ENCODE data around the gene PDE11A.
"Not testable (repeated sequence)": the region's sequence is repeated elsewhere in the genome, so short reads cannot be mapped to it uniquely, and the experiment has no call there.

Gene PDE11A

GRCh38 chr2:177882501-177882900 is 190.1 kb downstream of the PDE11A start:
- DNase-seq (ENCODE audit: low read depth in 2 of 2), result no peak

DNA sequence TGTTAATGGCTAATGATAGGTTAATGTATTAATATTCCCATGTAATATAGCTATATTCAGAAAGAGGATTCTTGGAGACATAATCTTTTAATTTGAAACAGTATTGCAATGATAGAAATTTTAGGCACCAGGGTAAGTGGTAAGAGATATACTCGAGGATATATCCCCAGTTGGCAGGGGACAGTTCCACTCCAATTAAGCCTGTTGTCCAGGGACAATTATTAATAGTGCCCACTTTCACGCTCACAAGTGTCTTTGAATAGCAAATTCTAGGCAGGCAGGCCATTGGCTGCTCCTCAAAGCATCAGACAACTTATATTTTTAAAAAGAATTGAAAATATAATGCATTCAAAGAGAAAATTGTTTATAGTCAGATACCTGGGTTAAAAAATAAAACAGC is 190.7 kb downstream of the PDE11A start:
- no peak for DNase-seq (ENCODE audit: low read depth in 2 of 2)

DNA sequence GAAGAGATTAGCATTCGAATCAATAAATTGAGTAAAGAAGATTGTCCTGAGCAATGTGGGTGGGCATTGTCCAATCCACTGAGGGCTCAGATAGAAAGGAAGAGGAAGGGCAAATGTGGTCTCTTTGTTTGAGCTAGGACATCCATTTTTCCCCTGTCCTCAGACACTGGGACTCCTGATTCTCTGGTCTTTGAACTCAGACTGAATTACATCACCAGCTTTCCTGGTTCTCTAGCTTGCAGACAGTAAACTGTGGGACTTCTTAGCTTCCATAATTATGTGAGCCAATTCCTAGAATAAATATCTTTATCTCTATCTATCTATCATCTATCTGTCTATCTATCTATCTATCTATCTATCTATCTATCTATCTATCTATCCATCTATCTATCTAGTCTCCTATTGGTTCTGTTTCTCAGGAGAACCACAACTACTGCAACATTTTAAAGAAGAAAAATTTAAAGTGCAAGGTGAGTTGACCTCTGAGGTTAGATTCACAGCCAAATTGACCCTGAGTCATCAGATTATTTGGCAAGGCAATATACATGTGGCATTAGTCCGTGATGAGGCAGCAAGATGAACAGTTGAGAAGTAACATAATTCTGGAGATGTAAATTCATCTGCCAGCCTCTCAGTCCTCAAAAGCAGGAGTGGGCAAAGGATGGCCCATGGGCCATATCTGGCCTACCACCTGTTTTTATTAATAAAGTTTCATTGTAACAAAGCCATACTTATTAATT is 191.4 kb downstream of the PDE11A start:
- no peak for DNase-seq (ENCODE audit: low read depth in 2 of 2)

GRCh38 chr2:177880285-177880684 is 192.3 kb downstream of the PDE11A start:
- no peak for DNase-seq (ENCODE audit: low read depth in 2 of 2)

DNA sequence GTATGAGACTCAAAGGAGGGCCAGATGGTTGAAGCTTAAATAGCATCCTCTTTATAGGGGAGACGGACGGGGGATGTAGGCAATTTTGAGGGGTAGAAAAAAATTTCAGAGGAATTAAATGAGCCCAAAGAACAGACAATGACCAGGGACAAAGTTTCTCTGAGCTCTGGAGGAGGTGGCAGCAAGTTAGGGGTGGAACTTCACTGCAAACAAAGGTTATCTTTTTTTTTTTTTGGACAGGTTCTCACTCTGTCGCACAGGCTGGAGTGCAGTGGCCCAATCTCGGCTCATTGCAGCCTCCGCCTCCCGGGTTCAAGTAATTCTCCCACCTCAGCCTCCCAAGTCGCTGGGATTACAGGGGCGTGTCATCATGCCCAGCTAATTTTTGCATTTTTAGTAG is 195.6 kb downstream of the PDE11A start:
- DNase-seq (ENCODE audit: low read depth in 2 of 2), result no peak

DNA sequence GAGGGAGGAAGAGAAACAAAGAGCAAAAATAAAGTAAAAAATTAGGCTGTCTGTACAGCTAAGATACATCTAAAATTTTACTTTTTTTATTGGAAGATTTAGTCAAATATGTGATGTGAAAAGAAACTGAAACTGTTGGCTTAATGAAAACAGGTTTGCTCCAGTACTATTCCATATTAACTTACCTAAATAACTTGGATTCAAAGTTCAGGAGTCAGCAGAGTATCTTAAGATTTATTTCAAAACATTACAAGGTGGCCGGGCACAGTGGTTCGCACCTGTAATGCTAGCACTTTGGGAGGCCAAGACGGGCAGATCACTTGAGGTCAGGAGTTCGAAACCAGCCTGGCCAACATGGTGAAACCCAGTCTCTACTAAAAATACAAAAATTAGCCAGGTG is 197.9 kb downstream of the PDE11A start:
- DNase-seq (ENCODE audit: low read depth in 2 of 2), result no peak

DNA sequence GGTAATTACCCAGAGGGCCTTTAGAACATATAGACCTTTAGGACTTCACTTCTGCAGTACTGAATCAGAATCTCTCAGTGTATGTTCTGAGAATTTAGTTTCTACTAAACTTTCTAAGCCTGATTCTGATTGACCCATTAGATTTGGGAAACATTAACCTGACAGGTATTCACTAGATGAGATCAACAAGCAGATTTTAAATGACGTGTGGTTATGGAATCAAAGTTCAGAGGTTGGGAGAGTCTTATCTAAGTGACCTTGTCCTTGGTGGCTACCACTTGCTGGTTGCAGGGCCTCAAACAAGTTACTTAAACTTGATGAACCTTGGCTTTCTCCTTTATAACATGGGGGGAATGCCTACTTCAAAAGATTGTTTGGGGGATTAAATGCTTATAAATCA is 198.7 kb downstream of the PDE11A start:
- no peak for DNase-seq (ENCODE audit: low read depth in 2 of 2)

DNA sequence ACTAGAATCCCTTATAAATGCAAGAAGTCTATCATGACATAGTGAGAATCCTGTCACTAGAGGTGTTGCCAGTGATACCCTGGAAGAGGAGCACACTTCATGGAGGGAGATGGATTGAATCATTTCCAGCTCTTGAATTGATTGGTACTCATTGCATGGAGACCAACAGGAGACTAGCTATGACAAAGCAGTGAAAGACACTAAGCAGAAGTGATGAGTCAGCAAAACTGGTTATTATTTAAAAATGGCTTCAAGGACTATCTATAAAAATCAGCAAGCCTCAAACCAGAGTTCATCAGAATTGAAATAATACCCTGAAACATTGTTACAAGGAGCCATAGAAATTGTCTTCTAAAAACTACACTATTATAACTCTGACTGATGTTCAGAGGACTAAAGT is 200.3 kb downstream of the PDE11A start:
- no peak for DNase-seq (ENCODE audit: low read depth in 2 of 2)

GRCh38 chr2:177869912-177870311 is 202.7 kb downstream of the PDE11A start:
- no peak for DNase-seq (ENCODE audit: low read depth in 2 of 2)

GRCh38 chr2:177869209-177869608 is 203.4 kb downstream of the PDE11A start:
- no peak for DNase-seq (ENCODE audit: low read depth in 2 of 2)

DNA sequence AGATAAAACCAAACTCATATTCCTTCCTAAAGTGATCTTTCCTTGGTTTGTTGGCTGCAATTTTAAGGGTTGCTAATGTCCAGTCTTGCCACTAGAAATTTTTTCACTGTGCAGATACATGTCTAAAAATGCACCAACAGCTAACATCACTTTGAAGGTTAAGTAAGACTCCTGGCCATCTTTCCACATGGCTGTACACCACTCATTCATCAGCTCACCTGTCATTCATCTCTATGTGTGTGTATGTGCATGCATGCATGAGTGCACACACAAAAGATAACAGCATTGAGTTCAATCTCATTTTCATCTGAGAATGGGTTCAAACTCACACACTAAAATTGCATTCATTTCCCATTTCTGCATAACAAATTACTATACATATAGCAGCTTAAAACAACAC is 203.8 kb downstream of the PDE11A start:
- DNase-seq (ENCODE audit: low read depth in 2 of 2), result no peak

GRCh38 chr2:177857538-177857937 is 215.0 kb downstream of the PDE11A start:
- DNase-seq (ENCODE audit: low read depth in 2 of 2), result no peak

- no peak for DNase-seq (ENCODE audit: low read depth in 2 of 2)
Observed at GRCh38 chr2:177852389-177852788, 220.2 kb downstream of the PDE11A start.

DNA sequence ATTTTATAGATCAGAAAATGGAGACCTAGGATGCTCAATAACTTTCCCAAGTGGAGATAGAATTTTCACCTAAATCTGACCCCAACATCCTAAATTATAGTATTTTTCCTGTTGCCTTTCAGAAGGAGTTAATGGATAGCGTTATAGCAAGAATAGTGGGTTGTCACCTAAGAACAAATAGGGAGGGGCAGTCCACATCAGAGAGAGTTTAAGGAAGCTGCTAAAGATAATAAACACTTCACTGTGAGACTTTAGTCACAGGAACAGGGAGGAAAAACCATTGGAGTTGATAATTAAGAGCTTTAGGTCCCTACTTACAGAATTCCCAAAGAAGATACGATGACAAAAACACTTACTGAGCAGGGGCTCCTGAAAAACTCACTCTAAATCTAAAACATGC is 229.4 kb downstream of the PDE11A start:
- DNase-seq (ENCODE audit: low read depth in 2 of 2), result no peak

DNA sequence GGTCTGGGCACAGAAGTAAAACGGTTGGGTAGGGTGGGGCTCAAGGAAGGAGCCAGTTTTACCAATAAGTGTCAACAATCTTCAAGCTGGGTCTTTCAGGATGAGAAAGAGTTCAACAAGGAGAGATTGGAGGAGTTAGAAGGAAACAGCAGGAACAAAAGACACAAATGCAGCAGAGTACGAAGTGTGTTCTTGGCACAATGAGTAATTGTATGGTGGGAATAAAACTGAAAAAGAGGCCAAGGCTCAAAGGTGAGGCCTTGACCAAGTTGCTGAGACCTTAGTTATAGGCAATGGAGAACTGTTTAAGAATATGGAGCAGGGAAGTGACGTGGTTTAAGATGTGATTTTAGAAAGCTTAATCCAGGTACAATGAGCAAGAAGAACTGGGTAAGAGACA is 230.3 kb downstream of the PDE11A start:
- no peak for DNase-seq (ENCODE audit: low read depth in 2 of 2)

GRCh38 chr2:177835418-177836204 is 237.0 kb downstream of the PDE11A start:
- DNase-seq (ENCODE audit: low read depth in 2 of 2), result not testable (repeated sequence)

GRCh38 chr2:177832611-177833433 is 239.8 kb downstream of the PDE11A start:
- DNase-seq (ENCODE audit: low read depth in 2 of 2), result no peak

DNA sequence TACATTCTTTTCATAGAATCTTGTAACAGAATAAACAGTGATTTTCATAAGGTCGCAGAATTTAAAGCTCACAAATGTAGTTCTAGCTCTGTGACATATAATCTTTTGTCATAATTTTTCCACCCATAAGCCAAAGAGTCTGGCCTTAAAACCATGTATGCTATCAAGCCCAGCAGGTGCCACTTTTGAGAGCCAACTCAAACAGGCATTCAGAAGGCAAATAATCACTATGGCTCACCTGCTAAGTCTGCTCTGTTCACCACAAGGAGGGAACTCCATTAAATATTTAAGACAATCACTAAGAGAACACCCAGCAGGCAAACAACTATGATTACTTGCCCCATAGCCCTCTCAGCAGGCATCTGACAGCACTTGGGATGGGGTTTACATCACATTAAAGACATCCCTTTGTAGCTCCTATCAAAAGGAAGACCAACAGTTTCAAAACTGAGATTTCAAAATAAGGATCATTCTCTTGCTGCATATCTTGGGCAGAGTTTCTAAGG is 241.6 kb downstream of the PDE11A start:
- no peak for DNase-seq (ENCODE audit: low read depth in 2 of 2)

DNA sequence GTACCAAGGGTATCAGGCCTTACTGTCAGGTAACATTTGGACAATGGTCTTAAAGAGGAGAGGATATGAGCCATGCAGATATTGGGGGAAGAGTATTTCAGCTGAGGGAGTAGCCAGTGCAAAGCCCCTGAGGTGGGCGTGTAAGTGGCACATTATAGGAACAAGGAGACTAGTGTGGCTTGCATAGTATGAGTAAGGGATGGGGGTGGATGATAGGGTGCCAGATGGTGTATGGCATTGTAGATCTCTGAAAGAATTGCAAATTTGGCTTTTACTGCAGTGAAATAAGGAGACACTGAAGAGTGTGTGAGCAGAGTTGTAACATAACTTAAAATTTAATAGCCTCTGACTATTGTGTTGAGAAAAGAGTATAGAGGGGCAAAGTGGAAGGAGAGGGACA is 244.0 kb downstream of the PDE11A start:
- DNase-seq (ENCODE audit: low read depth in 2 of 2), result no peak

- no peak for DNase-seq (ENCODE audit: low read depth in 2 of 2)
Observed at GRCh38 chr2:177826897-177827296, 245.7 kb downstream of the PDE11A start.

DNA sequence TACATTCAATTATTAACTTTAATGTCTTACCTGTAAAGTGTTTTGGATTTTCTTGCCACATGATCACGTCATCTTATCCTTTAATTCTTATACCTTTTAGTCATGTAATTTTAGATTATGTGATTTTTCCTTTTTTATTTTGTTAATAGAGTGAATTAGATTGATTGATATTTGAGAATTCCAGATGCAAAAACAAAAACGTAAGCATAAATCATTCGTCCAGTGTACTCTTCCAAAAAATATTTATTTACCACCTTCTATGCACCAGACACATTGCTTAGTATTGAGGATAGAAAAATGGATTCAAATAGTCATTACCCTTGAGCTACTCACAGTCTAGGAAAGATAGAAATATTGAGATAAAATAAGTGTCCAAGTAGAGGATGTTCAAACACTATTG is 249.6 kb downstream of the PDE11A start:
- no peak for DNase-seq (ENCODE audit: low read depth in 2 of 2)

GRCh38 chr2:177818412-177818811 is 254.2 kb downstream of the PDE11A start:
- no peak for DNase-seq (ENCODE audit: low read depth in 2 of 2)
